Skeletal muscle cell (primary cell): ENCODE data around the gene MMP17.

ENCODE experiments used
- DNase-seq: peaks from one replicate; pipeline ENCODE4 v3.0.0-alpha.2; 2010; ENCODE audit warnings: low read depth
- H3K4me3 ChIP-seq: 2 replicates; pipeline ENCODE4 v1.5.1; 2011; ENCODE audit warnings: low read depth, mild to moderate bottlenecking, control low read depth, low read length, moderate library complexity

Gene MMP17

DNA sequence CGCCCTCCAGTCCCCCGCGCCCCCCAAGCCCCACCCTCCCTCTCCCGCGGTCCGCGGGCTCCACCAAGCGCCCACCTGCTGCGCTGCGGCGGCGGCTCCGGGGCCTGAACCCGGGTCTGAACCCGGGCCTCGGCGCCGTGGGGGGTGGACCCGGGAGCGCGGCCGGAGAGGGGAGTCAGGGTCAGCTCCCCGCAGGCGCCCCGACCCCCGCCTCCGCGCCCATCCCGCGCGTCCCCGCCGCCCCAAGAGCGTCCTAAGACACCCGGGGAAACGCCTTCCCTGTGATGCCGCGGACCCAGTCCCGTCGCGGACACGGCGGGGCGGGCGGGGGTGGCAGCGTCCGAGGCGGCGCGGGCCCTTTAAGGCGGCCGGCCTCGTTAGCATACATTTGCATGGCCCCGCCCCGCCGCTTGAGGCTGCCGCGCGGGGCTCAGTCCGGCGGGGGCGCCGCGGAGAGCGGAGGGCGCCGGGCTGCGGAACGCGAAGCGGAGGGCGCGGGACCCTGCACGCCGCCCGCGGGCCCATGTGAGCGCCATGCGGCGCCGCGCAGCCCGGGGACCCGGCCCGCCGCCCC is at the start of gene MMP17:
Gene MMP17, plus strand, starts transcription at position 433 of the 574 bp plus-strand sequence. Its CDS starts 102 bp downstream, at position 535.
- peak within 1 kb of the TSS; percentile 59 for H3K4me3 ChIP-seq
- no peak for DNase-seq

DNA sequence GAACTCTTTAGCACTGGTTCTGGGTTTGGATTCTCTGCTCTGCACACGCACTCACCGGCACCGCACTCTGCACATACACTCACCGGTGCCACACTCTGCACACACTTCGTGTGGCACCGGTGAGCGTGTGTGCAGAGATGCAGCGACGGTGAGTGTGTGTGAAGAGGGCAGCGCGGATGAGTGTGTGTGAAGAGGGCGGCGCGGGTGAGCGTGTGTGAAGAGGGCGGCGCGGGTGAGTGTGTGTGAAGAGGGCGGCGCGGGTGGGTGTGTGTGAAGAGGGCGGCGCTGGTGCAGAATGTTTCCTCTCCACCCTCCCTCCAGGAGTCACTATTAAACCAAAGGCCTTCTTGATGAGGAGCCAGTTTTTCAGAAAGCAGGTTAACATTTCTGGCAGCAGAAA is 49.2 kb upstream of the MMP17 start:
- H3K4me3 ChIP-seq: no peak overlapping the region
- no peak for DNase-seq

DNA sequence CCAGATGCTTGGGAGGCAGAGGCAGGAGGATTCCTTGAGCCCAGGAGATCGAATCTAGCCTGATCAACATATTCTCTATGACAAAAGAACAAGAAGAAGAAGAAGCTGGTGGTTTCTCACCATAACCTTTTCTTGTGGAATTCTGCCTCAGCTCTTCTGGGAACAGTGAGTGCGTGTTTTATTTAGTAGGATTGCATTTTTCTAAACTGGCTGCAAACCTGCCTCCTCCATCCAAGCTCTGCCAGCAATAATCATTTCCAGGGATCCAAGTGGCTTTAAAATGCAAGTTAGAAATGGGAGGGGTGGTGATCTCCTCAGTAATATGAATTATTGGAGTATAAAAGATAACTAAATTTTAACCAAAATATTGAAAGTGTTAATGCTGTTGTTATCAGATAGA is 46.1 kb upstream of the MMP17 start:
- no peak overlapping the region for H3K4me3 ChIP-seq
- no peak for DNase-seq

DNA sequence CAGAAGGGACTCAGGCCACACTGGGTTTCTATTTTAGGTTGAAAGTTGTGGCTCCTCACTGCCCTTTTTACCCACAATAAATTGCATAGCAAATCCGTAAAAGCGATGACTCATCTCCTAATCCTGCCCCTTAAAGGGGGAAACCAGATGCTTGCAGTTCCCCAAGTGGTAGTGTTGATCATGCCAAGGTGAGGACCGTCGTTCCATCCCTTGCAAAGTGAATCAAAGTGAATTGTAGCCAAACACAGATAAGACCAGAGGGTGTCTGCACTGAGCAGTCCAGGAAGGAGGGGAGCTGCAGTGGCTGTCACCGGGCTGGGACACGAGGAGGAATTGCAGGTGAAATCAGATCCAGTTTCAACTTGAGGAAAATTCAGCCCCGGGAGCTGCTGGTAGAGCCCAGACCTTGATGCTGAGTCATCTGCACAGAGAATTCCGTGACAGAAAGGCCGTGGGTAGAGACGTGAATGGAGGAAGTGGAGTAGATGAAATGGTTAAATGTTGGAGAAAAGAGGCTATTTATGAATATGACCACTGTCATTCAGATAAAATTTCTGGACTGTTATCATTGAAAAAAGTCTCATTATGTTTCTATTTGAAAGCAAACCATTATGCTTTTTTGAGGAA is 44.2 kb upstream of the MMP17 start:
- peak; percentile 37 for DNase-seq
- no peak overlapping the region for H3K4me3 ChIP-seq

DNA sequence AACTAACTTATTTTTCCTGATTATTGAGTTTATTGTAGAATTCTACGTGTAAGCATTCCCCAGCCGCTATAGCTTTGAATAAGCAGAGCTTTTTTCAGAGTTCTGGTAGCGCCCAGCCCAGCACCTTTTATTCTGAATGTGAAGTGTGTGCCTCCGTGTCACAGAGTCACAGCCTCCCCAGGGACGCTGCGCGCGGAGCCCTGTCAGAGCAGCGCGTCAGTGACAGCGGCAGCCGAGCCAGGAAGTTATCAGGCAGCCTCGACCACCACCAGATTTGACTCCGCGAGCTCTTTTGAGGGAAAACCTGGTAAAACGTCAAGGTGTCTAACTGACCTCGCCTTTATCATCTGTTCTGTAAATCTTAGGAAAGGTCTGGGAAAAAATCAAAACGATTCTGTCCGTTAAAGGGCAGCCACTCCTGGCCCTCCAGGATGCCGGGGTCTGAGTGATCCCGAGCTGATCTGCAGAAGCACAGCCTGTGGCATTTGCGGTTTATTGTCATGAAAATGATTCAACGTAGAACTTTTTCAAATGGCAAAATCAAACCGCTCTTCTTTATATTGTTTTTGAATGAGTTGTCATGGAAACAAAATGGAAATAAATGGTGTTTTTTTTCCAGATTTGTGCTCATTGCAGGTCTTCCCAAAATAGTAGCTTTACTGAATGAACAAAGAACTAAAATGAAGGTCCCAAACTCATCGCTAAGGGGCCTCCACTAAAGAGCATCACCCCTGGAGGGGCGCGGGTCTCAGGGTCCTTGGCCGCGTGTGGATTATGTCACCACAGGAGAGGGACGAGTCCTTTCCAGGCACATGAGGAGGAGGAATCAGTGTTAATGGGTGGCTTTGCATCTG is 43.1 kb upstream of the MMP17 start:
- no peak for DNase-seq
- H3K4me3 ChIP-seq: no peak overlapping the region

DNA sequence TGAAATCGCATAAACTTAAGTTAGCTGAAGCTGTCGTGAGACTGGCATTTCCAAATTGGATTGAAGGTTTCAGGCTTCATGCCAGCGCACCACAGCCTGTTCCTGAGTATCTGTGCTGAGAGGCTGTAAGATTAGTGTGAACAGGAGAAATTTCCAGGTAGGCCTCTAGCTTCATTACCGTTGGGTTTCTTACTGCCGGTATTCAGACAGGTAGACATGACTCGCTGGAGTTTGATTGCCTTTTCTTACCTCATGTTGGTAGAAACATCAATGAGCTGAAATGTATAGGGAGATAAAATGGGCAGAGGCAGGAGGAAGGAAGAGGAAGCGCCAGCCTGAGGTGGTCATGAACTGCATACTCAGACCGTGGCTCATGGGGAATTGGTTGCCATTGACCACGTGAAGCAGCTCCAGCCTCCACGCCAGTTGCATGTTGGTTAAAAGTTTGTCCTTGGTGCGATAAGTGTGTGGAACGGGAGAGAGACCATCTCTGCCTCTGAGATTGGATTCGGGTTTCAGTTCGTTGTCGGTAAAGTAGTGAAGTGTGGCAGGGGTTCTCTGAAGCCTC is 42.3 kb upstream of the MMP17 start:
- no peak for DNase-seq

DNA sequence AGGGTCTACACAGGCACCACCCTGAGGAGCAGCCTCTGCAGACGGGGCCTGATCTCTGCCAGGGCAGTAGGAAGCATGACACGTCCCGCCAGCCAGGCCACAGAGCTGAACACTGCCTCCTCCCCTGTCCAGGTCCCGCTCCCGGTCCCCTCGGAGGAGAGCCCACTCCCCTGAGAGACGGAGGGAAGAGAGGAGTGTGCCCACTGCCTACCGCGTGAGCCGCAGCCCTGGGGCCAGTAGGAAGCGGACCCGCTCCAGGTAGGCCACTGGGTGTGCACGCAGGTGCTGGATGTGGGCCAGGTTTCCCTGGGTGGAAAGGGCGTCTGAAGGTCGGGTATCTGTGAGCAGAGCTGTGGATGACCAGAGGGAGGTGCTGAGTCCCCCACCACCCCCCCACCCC is 41.9 kb upstream of the MMP17 start:
- DNase-seq: no peak
- no peak overlapping the region for H3K4me3 ChIP-seq

More for the DNA sequence above, 42.3 kb upstream of the MMP17 start:
- H3K4me3 ChIP-seq: no peak overlapping the region

DNA sequence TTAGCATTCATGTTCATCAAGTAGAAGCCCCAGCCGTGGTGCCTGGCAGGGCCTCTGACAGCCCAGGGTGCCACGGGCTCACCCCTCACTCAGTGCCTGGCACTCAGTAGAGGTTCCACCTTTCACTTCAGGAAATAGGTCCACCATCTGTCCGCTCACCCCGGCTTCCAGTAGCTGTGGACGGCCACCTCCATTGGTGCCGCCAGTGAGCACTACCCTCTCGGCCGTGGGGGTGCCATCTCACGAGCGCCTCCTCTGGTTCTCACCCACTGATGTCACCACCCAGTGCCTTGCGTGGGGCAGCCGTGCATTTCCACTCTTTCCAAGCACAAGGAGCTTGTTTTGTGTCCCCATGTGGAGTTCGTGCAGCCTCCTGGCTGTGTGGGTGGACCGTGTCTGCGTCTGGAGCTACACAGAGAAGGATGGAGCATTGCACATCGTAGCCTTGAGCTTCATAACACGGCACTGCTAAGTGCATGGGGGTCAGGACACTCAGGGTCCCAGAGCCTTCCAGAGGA is 41.0 kb upstream of the MMP17 start:
- no peak overlapping the region for H3K4me3 ChIP-seq
- no peak for DNase-seq

DNA sequence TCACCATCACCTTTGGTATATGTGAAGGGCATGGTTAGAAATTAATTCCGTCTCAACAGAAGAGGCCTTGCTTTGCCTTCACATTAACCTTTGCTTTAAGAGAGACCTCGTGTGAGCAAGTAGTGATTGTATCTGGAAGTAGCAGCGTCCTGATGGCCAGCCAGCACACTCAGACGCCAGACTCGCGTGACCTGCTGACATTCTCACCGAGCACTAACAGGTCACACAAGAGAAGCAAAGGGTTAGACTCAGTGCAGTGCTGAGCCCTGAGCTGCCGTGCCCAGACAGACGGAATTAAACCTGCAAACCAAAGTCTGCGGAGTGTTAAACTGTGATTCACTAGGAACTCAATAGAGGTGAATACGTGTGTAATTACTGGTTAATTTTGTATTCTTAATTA is 40.1 kb upstream of the MMP17 start:
- no peak for DNase-seq
- no peak overlapping the region for H3K4me3 ChIP-seq

DNA sequence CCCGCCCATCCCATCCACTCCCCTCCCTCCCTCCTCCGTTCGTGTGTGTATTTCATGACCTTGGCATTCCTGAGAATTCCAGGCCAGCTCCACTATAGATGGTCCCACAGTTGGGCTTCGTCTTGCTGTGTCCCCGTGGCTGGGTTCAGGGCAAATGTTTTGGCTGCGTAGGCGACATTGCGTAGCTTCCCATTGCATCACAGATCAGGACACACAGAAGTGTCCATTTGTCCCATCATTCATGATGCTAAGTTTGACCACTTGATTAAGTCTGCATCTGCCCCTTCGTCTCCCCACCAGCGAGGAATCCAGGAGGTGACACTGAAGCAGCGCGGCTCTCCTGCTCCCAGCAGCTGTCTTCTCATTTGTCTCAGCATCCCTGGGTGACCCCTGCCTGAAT is 38.6 kb upstream of the MMP17 start:
- DNase-seq: no peak
- H3K4me3 ChIP-seq: no peak overlapping the region

DNA sequence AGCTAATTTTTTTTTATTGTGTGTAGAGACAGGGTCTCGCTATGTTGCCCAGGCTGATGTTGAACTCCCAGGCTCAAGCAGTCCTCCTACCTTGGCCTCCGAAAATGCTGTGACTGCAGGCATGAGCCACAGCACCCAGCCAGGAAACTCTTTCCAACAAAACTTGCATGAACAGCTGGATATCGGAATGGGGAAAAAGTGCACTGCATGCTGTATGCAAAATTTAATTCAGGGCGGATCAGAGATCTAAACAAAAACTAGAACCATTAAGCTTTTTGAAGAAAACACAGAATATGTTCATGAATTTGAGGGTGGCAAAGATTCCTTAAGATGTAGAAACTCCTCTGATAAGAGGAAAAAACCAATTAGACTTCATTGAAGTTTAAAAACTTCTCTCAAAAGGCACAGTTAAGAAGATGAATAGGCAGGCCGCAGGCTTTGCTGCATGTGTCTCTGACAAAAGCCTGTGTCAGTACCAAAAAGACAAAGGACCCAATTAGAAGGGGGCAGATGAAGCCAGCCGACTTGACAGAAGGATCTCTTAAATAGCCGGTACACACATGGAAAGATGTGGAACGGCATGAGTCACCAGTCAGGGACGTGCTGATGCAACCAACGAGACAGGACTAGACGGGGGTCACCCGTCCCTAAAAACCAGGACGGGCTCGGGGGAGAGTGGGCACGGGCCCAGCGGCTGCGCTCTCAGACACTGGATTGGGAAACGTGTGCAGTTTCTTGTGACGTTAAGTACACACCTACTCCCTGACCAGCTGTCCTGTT is 34.8 kb upstream of the MMP17 start:
- no peak for DNase-seq
- no peak overlapping the region for H3K4me3 ChIP-seq

DNA sequence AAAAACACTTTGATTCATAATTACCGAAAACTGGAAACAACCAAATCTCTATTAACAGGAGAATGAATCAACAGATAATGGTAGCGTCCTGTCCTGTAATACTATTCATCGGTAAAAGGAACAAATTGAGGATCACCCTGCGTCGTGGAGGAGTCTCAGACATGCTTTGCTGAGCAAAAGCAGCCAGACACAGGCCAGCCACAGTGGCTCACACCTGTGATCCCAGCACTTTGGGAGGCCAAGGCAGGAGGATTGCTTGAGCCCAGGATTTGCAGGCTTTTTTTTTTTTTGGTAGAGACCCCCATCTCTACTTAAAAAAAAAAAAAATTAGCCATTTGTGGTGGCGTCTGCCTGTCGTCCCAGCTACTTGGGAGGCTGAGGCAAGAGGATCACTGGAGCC is 34.1 kb upstream of the MMP17 start:
- no peak overlapping the region for H3K4me3 ChIP-seq
- DNase-seq: no peak

DNA sequence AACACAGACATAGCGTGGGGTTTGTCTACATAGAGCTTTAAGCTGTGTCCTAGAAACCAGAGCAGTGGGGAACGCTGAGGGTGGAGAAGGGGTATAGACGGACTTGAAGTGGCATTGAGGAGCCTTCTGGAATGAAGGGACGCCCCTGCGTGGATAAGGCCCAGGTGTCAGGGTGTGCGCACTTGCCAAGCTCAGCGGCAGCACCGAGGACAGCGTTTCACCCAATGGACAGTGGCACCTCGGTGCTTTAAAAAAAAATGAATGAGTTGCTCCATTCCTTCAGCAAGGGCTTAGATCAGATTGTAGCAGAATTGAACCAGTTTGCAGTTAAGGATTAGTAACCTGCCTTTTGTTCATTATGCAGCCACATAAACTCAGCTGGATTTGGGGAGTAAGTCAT is 33.6 kb upstream of the MMP17 start:
- no peak overlapping the region for H3K4me3 ChIP-seq
- no peak for DNase-seq

DNA sequence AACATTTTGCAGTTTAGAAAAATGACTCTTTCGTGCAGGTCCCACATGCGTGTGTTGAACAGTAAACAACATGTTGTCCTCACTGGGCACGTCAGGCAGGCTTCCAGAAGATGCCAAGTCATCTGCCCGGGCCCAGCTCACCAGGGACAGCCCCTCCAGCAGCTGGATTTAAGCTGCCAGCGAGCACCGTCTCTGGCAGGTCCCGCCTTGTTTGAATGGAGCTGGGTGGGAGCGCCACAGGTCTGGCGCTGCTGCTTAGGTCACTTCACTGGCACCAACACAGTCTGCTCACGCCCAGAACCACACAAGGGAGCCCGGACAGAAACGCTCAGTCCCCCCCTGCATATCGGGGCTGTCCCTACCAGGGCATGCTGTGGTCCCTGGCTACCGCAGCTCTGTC is 33.1 kb upstream of the MMP17 start:
- DNase-seq: no peak
- no peak overlapping the region for H3K4me3 ChIP-seq

DNA sequence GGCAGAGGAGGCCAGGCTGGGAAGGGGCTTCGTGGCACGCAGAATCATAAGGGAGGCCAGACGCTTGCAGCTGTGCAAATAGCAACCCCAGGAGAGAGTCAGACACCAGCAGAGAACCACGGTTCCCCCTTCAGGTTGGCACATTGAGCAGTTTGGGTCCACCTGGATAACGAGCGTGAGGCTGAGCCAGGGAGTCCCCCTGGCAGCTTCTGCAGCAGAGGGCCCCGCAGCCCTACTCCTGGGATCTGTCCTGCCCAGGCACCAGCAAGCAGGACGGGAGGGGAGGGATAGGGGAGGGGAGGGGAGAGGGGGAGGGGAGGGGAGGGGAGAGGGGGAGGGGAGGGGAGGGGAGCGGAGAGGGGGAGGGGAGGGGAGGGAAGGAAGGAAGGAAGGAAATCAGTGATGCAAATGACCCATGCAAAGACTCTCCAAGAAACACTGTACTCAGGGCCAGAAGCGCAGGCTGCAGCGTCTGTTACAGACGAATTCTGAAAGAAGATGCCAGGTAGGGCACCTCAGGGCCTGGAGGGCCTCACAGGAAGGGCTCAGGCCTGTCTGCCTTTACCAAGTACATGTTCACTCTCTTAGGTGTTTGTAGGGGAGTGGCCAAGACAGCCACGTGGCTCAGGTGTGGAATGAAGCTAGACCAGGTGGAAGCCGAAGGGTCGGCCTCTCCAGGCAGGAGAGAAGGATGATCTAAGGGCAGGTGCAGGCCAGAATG is 32.3 kb upstream of the MMP17 start:
- no peak overlapping the region for H3K4me3 ChIP-seq

DNA sequence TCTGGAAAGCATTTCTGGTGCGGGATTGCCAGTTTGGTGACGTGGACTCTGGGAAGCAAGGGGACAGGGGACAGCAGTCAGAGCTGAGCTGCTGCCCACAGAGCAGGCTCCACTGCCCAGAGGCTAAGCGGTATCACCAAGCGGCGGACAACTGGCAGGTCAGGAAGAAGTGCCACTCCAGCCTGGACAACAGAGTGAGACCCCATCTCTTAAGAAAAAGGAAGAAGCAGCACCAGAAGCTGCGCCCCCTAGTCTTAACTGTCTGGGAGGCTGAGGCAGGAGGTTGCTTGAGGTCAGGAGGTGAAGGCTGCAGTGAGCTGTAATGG is 31.8 kb upstream of the MMP17 start:
- no peak overlapping the region for H3K4me3 ChIP-seq
- DNase-seq: no peak

More for the DNA sequence above, 32.3 kb upstream of the MMP17 start:
- DNase-seq: no peak

DNA sequence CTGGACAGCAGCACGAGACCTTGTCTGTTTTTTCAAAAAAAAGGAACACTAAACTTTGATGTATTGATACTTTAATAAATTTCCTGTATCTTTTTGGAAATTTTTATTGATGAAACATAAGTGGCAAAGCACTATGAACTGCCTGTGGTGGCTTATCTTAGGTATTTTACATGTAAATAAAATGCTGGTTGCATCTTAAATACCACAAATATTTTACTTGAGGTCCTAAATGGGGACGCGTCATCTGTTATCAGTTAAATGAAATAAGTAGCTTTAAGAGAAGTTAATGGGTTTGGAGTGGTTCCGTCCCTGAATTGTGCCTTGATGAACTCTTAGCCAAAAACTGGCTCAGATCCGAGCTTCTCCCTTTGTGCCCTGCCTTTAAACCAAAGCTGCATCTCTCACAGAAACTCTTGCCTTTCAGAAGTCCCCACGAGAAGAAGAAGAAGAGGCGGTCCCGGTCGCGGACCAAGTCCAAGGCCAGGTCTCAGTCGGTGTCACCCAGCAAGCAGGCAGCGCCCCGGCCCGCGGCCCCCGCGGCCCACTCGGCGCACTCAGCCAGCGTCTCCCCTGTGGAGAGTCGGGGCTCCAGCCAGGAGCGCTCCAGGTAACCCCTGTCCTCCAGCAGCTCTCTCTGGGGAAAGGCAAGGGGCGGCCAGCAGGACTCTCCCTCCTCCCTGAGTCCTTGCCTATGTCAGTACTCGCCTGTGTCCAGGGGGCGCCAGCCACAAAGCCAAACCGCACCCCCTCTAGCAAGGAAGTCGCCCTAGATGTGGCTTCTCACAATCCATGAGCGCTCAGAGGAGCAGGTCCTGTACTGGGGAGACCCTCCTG is 31.2 kb upstream of the MMP17 start:
- no peak for DNase-seq
- H3K4me3 ChIP-seq: no peak overlapping the region

DNA sequence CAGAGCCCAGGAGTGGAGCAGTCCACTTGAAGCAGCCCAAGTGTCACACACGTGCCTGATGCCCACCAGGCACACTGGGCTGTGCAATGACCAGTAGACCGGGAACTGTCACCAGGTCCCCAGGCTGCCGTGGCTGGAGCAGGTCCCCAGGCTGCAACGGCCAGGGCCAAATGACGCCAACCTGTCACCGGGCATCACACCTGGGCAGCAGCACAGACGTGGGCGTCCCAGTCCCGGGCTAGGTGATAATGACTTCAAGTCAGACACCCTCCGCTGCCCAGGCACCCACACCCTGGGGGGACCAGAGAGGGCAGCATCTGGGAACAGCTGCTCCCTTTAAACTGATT is 30.6 kb upstream of the MMP17 start:
- no peak overlapping the region for H3K4me3 ChIP-seq

More for the DNA sequence above, 30.6 kb upstream of the MMP17 start:
- no peak for DNase-seq
